Esophagus mucosa (tissue), 1 donor: ENCODE data around the gene SCAMP3. TPM values are rescaled to one million over a fixed set of nuclear protein-coding genes. Genes with fewer than 3 reads are reported as not detected.
"Not testable (repeated sequence)": the region's sequence is repeated elsewhere in the genome, so short reads cannot be mapped to it uniquely, and the experiment has no call there.

Experiments
- ATAC-seq: fragments of 200-7000 bp; cut with Tn5 transposase; one replicate; pipeline ENCODE4 v1.9.1; 2020
- total RNA-seq: library from RNA; stranded (reverse); gene quantifications from one replicate; pipeline ENCODE4 v1.2.4, GENCODE V29; 2023
- donor health status: DM: yes; HTN: yes; CAD: no.

The SCAMP3 gene
- total RNA-seq, 1 donor from 2014 or later, result 43.3 TPM

DNA sequence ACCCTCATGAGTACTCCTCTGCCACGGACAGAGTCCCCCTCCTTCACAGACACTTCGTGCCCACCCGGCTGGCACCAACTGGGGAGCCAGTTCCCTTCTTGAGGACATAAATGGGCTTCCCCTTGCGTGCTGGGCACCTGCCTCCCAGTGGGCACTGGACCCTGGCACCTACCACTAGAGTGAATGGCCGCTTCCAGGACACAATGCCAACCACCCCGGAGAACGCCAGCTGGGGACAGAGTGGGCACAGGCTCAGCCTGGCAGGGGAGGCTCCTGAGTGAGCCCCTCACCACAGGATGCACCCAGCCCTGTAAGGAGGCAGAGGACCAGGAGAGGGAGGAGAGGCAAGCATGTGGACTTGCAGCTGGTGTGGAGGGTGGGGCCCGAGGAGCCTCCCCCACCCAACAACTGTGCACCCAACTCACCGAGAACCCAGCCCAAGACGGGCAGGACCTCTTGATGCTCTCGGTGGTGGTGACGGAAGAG is 7.9 kb downstream of the SCAMP3 start:
- peak; percentile 5 for ATAC-seq

DNA sequence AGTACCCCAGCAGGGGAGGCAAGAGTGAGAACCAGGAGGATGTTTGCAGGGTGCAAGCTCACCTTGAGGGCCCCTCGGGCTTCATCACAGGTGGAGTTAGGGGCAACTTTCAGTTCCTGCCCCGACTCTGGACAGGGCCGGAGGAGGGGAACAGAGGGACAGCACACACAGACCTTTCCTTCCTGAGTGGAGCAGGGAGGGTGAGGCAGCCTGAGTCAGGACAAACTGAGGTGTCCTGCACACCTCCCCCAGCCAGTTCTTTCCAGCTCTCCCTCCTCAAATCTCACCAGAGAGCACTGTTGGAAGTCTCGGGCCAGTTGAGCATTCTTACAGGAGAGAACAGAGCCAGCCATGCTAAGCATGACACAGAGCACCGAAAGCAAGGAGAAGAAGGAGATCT is 8.4 kb downstream of the SCAMP3 start:
- peak; percentile 15 for ATAC-seq

DNA sequence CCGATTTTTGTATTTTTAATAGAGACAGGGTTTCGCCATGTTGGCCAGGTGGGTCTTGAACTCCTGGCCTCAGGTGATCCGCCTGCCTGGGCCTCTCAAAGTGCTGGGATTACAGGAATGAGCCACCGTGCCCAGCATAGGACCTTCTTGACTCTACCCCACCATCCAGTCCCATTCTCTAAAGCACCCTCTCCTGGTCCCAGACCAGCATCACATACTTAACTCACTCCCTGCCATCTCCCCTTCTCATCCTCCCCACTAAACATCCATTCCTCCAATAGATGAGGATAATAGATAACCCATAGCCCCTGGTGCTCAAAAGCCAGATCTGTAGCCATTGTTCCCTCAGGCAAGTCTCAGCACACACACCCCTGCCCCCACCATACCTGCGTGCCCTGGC is 9.0 kb downstream of the SCAMP3 start:
- no peak for ATAC-seq

DNA sequence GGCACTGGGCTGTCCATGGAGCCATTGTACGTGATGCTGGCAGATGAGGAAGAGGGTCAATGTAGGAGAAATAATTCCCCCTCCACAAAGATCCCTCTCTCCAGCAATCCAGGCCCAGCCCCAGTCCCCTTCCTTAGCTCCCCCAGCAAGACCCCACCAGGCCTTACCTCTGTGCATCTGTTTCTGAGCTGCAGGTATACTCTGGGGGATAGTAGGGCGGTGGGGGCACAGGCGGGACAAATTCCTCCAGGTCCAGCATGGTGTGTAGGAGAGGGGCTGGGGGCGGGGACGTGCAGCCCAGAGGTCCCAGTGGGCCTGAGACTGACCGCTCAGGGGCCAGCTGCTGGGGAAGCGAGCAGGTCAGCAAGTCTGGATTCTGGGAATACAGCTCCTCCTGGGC is 10.6 kb downstream of the SCAMP3 start:
- no peak for ATAC-seq

DNA sequence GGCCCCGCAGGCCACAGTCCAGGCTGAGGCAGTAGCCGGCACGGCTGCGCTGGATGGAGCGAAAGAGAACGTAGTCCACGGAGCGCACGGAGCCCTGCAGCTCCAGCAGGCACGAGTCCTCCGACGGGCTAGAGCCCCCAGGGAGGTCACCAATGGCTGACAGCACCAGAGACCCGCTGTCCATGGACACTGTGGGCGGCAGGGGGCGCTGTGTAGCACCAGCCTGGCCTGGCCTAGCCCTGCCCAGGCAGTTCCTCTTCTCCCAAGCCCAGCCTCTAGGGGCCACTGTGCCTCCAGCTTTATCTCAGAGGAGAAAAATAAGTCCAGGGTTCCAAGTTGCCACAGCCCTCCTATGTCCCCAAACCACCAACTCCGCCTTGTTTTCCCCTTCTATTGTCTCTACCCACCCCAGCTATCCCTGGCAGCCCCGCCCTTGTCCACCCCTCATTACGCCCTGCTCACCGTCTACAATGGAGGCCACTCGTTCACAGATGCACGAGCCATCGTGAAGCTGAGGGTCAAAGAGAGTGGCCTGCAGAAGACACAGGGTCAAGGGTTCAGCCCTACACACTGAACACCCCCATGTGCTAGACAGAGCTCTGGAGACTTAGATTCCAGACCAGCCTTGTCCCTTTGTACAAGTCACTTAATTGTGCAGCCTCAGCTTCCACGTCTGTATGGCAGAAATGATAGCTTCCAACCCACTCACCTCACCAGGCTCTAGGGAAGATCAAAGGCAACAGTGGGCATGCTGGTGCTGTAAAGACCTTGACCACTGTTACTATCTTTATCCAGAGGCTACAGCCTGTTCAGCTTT is 11.3 kb downstream of the SCAMP3 start:
- peak; percentile 86 for ATAC-seq

DNA sequence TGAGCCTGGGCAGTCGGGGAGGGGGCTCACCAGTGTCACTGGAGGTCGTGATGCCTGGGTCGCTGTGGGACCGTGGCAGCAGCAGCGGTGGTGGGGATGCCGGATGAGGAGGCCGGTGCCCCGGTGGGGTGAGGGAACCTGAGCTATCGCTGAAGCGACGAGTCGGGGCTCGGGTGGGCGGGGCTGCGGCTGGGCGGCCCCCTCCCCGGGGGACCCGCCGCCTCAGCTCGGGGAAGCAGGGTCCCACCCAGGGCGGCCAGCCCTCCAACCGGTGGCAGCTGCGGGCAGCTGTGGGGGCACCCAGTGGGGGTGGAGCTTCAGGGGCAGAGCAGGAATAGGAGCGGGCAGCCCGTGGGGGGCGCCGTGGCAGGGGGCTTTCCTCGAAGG is 11.9 kb downstream of the SCAMP3 start:
- peak; percentile 0 for ATAC-seq

DNA sequence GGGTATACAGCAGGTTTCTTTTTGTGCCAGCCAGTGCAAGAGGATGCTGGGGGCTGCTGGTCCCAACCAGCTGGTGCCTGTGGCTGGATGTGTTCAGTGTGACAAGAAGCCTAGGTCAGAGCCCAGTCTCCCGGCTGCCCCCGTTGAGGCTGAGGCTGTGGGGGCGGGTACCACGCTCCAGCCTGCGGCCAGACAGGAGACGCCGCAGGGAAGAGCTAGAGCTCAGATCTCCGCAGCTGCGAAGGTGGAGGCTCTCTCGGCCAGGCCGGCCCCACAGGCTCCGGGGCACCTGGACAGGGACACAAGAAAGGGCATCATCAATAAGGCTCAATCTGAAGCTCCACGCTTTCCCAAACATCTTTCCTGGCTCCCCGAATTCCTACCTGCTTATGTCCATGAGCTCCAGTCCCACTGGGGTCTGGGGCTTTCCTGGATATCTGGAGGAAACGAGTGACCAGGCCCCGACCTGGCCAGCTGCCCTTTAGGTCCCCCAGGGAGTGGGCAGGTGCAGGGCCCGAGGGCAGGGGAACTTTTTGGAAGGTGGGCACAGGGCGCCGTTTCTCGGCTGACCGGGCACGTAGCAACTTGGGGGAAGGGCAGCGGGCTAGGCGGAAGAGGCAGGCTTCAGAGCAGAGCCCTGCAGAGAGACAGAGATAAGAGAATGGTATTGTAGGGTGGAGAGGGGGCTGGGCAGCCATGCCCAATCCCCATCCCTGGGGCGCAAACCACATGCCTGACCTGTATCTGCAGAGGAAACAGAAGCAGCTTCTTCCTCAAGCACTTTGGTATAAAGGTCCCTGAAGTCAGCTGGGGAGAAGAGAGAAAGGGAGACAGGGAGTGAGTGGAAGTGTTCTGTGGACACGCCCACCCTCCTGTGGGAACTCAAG is 14.2 kb downstream of the SCAMP3 start:
- ATAC-seq, result no peak

DNA sequence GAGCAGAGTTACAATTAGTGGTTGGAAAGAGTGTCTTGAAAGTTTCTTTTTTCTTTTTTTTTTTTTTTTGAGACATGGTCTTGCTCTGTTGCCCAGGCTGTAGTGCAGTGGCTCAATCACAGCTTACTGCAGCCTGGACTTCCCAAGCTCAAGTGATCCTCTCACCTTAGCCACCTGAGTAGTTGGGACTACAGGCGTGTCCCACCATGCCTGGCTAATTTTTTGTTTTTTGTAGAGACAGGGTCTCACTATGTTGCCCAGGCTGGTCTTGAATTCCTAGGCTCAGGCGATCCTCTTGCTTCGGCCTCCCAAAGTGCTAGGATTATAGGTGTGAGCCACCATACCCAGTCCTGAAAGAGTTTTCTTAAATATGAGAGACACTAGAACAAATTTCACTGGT is 15.4 kb downstream of the SCAMP3 start:
- ATAC-seq, result not testable (repeated sequence)

DNA sequence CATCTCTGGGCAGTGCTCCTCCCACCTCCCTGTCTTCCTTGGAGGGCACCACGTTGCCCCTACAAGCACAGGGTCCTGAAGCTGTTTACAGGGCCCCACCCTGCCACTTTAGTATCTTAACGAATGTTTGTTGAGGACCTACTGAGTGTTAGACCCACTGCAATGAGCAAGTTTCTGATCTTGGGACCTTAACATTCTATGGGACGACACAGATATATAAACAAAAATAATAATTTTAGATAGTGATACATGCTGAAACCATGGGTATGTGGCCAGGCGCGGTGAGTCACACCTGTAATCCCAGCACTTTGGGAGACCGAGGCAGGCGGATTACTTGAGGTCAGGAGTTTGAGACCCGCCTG is 17.0 kb downstream of the SCAMP3 start:
- no peak for ATAC-seq

DNA sequence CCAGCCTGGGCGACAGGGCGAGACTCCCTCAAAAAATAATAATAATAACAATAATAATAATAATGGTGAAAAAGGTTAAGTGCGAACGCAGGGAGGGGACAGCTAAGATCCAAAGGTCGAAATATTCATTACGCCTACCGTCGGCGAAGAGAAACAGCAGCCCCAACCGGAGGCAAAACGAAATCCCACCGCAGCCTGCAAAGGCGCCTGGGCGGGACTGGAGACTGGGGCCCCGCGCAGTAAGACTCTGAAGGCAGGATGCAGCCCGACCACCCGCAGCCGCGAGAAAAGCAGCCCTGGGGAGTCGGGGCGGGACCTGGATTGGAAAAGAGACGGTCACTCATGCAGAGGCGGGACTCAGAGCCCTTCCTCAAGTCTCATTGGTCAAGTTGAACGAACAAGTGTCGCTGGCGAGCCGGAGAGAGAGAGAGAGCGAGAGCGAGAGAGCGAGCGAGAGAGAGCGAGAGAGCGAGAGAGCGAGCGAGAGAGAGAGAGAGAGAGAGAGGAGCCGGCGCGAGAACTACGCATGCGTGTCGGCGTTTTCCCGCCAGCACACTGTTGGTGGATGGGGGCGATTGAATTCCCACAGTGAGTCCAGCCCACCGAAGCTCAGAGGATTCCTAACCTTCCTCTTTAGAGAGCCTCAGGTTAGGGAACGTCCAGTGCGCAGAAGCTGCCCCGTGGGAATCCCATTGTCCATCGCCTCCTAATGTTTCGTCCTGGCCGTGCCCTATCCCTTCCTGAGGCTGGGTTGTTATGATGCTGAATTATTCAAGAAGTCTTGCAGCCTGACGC is 17.6 kb downstream of the SCAMP3 start:
- ATAC-seq, result peak; percentile 85

DNA sequence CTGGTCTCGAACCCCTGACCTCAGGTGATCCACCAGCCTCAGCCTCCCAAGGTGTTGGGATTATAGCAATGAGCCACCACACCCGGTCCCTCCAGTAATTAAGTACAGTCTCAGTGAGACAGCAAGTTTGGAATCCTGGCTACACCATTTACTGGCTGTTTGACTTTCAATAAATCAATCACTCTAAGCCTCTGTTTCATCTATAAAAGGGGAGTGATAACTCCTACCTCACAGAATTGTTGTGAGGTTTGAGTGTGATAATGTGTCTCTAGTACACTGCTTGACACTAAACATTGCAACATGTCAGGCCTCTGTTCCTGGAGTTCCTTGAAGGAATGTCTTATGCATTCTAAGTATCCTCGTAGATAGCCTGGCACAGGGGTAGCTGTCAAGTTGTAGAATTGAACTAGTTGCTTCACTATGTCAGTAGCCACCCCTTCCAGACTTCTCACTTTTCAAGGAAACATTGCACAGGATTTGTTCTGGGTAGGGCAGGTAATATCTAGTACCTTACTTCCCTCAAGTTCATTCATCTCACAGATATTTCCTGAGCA is 19.3 kb downstream of the SCAMP3 start:
- peak; percentile 1 for ATAC-seq

DNA sequence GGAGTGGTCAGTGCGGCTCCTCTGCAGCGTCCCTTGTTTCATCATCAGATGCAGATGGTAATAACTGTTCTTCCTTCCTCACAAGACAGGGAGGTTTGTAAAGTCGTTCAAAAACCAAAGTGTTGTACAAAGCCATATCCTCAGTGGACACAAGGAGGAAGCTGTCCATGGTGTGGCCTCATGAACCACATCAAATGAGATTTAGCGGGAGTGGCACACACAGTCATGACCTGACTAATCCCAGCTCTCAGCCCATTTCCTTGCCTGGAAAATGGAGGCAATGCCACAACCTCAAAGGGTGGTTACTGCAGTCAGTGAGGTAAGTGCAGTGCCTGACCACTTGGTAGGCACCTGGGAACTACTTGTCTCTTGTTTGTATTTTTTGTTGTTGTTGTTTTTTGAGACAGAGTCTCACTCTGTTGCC is 20.3 kb downstream of the SCAMP3 start:
- ATAC-seq, result peak; percentile 17

DNA sequence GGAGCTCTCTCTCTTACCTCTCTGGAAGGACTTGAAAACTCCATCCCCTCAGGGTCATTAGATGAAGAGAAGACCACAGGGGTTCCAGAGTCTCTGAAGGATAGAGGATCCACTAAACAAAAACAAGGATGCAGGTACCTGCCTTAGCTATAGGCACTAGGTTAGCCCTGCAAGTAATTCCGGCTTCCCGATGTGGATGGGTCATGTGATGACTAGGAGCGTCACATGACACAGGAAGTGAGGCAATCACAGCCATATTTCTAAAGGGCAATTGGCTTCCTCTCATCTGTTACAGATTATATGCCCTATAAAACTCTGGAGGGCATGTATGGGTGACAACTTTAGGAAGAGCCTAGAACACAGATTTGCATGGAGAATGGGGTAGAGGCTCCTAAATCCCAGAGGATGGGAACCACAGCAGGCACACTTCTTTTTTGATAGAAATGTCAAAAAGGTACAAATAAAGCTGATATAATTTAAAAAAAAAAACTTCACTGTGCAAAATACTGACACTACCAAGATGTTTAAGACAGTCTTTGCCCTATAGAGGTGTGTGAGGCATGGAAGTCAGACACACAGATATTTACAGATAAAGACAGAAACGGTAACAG is 21.0 kb downstream of the SCAMP3 start:
- peak; percentile 62 for ATAC-seq

DNA sequence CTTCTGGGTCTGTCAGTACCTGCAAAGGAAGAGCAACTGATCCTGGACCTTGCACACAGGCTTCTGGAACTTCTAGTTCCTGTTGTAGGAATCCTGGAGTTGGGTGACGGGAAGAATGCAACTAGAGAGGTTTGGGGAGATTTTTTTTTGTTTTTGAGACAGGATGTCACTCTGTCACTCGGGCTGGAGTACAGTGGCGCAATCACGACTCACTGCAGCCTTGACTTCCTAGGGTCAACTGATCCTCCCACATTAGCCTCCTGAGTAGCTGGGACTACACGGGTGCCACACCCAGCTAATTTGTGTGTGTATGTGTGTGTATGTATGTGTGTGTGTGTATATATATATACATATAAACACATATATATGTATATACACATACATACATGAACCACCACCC is 25.7 kb downstream of the SCAMP3 start:
- ATAC-seq, result no peak

DNA sequence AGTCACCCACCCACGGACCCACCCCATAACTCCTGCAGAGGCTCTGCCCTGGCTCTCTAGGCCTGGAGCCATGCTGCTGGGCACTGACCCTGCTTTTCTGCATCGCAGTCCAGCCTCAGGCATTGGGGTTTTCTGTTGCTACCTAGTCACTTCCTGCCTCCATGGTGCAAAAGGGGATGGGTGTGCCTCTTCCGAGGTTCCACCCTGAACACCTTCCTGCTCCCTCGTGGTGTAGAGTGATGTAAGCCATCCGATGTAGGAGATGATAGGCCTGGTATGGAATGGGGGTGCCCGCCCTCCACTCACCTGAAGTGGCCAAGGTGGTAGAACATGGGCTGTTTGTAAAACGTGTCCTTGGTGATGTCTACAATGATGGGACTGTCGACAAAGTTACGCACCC is 26.8 kb downstream of the SCAMP3 start:
- peak; percentile 44 for ATAC-seq

DNA sequence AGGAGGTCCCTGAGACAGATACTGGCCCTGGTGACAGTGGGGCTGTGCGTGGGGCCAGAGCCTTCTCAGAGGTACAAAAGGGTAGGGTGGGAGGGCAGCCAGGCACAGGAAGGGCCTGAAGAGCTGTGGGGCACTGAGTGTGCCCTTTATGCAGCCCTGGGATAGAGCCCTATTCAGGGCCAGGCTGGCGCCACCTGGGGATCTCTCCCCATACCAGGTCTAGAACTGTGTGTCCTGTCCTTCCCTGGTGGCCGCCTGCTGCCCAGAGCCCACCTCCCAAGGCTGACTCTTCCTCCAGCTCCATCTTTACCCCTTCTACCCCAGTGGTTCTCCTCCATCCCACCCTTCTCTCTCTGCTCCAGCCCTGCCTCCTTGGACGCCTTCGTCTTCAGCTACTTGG is 28.7 kb downstream of the SCAMP3 start:
- not testable (repeated sequence) for ATAC-seq

DNA sequence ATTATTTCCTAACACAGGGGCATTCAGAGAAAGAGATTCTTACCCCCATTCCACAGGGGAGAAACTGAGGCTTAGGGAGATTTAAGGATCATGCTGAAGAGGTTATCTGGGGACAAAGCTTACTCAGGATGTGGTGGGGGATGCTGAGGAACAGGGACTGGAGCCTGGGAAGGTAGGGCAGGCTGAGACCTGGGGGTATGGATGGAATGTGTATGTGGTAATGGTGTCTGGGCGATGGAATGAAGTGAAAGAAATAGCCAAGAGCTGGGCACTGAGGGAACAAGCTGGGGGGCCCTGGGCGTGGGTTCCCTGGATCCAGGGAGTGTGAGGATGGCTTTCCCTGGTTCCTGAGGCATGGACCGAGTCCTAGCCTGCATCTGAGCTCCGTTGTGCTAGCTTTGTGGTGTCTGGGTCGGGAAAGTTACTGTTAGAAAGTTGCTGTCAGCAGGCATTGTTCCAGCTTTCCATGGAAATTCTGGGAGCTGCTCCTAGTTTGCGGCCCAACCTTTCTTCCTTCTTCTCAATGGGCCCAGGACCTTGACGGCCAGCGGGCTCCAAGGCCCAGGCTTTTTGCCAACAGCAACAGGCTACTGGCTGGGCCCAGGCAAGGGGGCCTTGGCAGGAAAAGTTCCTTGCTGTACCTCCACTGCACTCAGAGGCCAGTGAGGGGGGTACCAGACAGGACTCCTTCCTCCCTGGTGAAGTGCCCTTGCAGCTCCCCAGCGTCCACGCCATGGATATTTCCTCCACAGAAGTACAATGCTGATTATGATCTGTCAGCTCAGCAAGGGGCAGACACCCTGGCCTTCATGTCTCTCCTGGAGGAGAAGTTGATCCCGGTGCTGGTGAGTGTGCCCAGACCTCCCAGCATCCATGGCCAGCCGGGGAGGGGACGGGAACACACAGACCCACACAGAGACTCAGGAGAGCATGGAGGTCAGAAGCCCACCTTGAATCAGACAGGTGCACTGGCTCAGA is 29.9 kb downstream of the SCAMP3 start:
- not testable (repeated sequence) for ATAC-seq

DNA sequence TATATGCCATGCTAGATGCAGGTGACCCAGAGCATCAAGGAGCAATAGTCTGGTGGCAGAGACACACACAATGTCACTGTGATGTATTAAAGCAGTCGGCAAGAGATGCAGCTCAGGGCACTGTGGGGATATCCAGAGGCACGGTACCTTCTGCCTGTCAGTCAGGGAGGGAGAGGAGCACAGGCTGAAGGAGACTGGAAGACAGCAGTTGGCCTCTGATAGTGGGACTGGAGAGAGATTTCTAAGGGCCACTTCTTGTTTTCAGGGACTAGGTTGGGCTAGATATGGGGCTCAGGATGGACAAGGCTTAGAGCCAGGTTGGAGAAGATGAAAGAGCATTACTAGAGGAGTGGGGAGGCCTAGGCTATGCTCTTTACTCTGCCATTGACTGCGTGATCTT is 30.9 kb downstream of the SCAMP3 start:
- ATAC-seq, result not testable (repeated sequence)

DNA sequence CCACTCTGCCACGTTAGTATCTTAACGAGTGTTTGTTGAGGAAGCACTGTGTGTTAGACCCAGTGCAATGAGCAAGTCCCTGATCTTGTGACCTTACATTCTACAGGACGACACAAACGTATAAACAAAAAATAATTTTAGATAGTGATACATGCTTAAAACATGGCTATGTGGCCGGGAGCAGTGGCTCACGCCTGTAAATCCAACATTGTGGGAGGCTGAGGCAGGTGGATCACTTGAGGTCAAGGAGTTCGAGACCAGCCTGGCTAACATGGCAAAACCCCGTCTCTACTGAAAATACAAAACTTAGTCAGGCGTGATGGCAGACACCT is 34.1 kb downstream of the SCAMP3 start:
- no peak for ATAC-seq

DNA sequence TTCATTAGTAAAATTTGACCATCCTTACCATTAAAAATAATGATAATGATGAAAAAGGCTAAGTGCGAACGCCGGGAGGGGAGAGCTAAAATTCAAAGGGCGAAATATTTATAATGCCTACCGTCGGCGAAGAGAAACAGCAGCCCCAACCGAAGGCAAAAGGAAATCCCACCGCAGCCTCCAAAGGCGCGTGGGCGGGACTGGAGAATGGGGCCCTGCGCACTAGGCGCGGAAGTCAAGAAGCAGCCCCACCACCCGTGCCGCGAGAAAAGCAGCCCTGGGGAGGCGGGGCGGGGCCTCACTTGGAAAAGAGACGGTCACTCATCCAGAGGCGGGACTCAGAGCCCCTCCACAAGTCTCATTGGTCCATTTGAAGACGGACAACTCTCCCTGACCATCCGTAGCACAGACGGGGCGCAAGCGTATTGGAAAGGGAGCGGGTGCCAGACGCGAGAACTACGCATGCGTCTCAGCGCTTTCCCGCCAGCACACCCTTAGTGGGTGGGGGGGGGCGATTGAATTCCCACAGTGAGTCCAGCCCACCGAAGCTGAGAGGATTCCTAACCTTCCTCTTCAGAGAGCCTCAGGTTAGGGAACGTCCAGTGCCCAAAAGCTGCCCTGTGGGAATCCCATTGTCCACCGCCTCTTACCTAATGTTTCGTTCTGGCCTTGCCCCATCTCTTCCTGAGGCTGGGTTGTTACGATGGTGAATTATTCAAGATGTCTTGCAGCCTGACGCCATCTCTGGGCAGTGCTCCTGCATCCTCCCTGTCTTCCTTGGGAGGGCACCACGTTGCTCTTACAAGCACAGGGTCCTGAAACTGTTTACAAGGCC is 34.7 kb downstream of the SCAMP3 start:
- peak; percentile 97 for ATAC-seq
